ENCODE measurements around the gene HECW1. TPM values are rescaled to one million over a fixed set of nuclear protein-coding genes. Genes with fewer than 3 reads are reported as not detected.

Gene HECW1
- total and polyA plus RNA-seq, 2 of the 8 experiments (the other 6 are each of a cell fraction or from before 2014, with no cell fraction given), result 2.9 to 12.7 TPM

DNA sequence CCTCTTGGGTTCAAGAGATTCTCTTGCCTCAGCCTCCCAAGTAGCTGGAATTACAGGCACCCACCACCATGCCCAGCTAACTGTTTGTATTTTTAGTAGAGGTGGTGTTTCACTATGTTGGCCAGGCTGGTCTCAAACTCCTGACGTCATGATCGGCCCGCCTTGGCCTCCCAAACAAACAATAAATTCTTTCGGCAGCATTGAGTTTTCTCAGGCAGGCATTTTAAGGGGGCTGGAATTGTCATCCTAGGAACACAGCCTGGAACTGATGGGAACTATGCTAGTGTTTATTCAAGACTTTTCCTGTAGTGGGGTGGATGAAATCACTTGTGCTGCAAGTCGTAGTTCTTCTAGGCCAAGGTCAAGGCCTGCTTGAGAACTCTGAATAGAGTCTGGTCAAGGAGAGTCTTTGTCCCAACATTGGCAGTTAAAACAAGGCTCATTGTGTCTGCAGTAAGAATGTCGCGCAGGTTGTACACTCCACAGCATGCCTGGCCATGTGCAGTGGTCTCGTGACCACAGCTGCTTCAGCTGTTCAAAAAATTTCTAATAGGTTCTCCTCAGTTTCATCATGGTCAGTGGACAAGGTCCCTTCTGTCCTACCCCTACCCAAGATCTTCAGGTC lies 92.8 kb downstream of the HECW1 start (continued):
- no peak for TF ChIP-seq SIRT6 (IDR thresholded peaks at IDR 0.05; ENCODE audit: low read length)

Data from H1 (cell line).